A673 (cell line): Measurements from ENCODE around the gene ARL4D. TPM values are rescaled to one million over a fixed set of nuclear protein-coding genes. Genes with fewer than 3 reads are reported as not detected.

Experiments
- Bru-seq: library from RNA; stranded (reverse); fragments of 400-500 nt; gene quantifications from one replicate; lab custom pipeline; 2021; lab: Mats Ljungman, UMichigan
- BruChase-seq, 2 experiments: library from RNA; stranded (reverse); fragments of 400-500 nt; gene quantifications; one replicate each; lab custom pipeline; 2021; lab: Mats Ljungman, UMichigan
- BruUV-seq: library from RNA; stranded (reverse); fragments of 400-500 nt; replicated peaks from 2 replicates; lab custom pipeline; 2021; lab: Mats Ljungman, UMichigan
- CTCF ChIA-PET: fragments of 300-600 bp; sonication (Branson Sonifier 250); formaldehyde crosslinking; loops from one replicate; lab custom pipeline; 2022; ENCODE audit warnings: antibody characterized with exemption; lab: Charles Lee
- POLR2A ChIA-PET: fragments of 300-600 bp; sonication (Branson Sonifier 250); formaldehyde crosslinking; loops from one replicate; lab custom pipeline; 2022; ENCODE audit warnings: antibody characterized with exemption; ENCODE audit not compliant: low non-redundant PET; lab: Charles Lee
- DNase-seq: peaks from one replicate; pipeline ENCODE4 v3.0.0-alpha.2; 2015; ENCODE audit warnings: low spot score
- H3K27ac ChIP-seq: fragments of 200-600 bp; sonication (generic); 2 replicates; pipeline ENCODE4 v1.5.1; 2016; ENCODE audit warnings: mixed run types, low read depth, mild to moderate bottlenecking, mixed read lengths, antibody characterized with exemption, low read length; ENCODE audit not compliant: poor library complexity, severe bottlenecking
- H3K27me3 ChIP-seq: fragments of 200-600 bp; sonication (generic); replicated peaks from 2 replicates; pipeline ENCODE4 v1.6.1; 2017; ENCODE audit warnings: mixed run types, low read depth, mild to moderate bottlenecking, mixed read lengths, antibody characterized with exemption, low read length; ENCODE audit not compliant: insufficient read depth, poor library complexity
- H3K36me3 ChIP-seq: fragments of 200-600 bp; sonication (generic); 2 replicates; pipeline ENCODE4 v1.6.1; 2016; ENCODE audit warnings: mixed run types, mild to moderate bottlenecking, mixed read lengths, antibody characterized with exemption, low read length; ENCODE audit not compliant: insufficient read depth, poor library complexity, severe bottlenecking
- H3K4me1 ChIP-seq: fragments of 200-600 bp; sonication (generic); 2 replicates; pipeline ENCODE4 v1.6.1; 2017; ENCODE audit warnings: mixed run types, mild to moderate bottlenecking, mixed read lengths, antibody characterized with exemption, low read length; ENCODE audit not compliant: insufficient read depth, poor library complexity, severe bottlenecking
- H3K4me3 ChIP-seq: fragments of 200-600 bp; sonication (generic); 2 replicates; pipeline ENCODE4 v1.5.1; 2016; ENCODE audit warnings: low read depth, mixed run types, mild to moderate bottlenecking, mixed read lengths, low read length; ENCODE audit not compliant: poor library complexity, severe bottlenecking
- H3K9me3 ChIP-seq: fragments of 200-600 bp; sonication (generic); 2 replicates; pipeline ENCODE4 v1.6.1; 2016; ENCODE audit warnings: mixed run types, low read depth, mild to moderate bottlenecking, mixed read lengths, antibody characterized with exemption, low read length; ENCODE audit not compliant: poor library complexity, severe bottlenecking
- EZH2 ChIP-seq: fragments of 200-600 bp; sonication (generic); IDR thresholded peaks from 2 replicates; pipeline ENCODE4 v1.6.1; 2017; ENCODE audit warnings: borderline replicate concordance, low read depth, mild to moderate bottlenecking, mixed read lengths, antibody characterized with exemption, low read length; ENCODE audit not compliant: poor library complexity, severe bottlenecking
- intact Hi-C: fragments of 100-400 bp; cut with micrococcal nuclease; formaldehyde crosslinking; loops from one replicate; pipeline ENCODE4 v1.10.0; 2022; ENCODE audit not compliant: unreplicated experiment
- long read RNA-seq: library from polyadenylated mRNA; stranded (forward); transcript quantifications from one replicate; pipeline ENCODE4 v2.0.0, GENCODE V29; 2022
- total RNA-seq: library from RNA; stranded (reverse); gene quantifications from 2 replicates; pipeline ENCODE4 v1.2.3, GENCODE V29; 2021
- TF ChIP-seq, protein P1 (sequence below): fragments of 300-800, 200-600 bp; sonication (generic); conservative IDR thresholded peaks from 2 replicates; pipeline ENCODE4 v1.5.1; 2017; ENCODE audit warnings: low read depth, mild to moderate bottlenecking, antibody characterized with exemption, low read length, moderate library complexity, mixed read lengths

The ARL4D gene, protein sequence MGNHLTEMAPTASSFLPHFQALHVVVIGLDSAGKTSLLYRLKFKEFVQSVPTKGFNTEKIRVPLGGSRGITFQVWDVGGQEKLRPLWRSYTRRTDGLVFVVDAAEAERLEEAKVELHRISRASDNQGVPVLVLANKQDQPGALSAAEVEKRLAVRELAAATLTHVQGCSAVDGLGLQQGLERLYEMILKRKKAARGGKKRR
- total RNA-seq (4.3 and 5.5 TPM in 2 replicates), Bru-seq, nascent RNA (percentile 45 among the genes with signal in this experiment), BruChase-seq, experiment 1, labeled RNA remaining after a 2-hour chase (percentile 38 among the genes with signal in this experiment), BruChase-seq, experiment 2, labeled RNA remaining after a 6-hour chase (percentile 42 among the genes with signal in this experiment)
- long read RNA-seq, transcript ARL4D-201 (2 exons, 1,612 nt): major isoform, 22 of 23 reads
- long read RNA-seq, partial matches to known transcripts: 0 of 23 reads
- long read RNA-seq, other reads (novel, unspliced or antisense): 1 of 23 reads

DNA sequence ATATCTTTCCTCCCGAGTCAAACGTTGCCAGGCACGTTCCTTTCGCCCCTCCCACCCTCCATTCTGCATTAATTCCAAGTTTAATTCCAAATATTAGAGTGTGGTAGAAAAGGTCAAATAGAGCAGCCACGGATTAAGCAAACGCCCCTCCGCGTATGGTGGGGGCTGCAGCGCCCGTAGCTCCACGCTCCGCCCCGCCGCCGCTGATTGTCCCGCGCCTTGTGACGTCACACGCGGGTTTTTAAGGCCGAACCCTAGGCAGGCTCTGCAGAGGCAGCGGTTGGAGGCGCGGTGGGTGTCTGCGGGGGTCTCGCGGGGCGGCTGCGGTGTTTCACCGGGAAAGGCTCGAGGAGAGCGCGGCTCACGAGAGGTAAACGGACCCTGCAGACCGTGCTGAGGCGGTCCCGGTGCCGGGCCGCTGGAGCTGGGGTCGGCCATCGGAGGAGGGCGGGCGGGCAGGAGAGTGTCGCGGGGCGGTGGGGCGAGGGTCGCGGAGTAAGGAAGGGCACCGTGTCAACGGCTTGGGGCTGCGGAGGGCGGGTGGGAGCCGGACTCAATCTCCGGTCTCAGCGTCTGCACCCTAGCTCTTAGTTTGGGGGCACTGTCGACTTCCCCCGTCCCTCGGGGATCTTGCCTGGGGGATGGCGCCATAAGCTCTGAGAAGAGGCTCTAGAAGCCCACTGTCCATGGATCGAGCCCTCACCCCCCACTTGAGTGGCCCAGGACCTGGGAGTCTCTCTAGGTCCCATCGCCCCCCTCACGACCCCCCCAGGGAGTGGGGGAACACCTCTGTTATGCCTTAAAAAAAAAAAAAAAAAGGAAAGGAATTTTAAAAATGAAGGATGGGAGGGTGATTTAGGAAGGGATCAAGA lies at the start of gene ARL4D:
TSS of gene ARL4D (plus strand) at position 270 of the 872 bp plus-strand sequence. CDS start 740 bp downstream, outside the sequence.
- TF ChIP-seq, protein P1, sequence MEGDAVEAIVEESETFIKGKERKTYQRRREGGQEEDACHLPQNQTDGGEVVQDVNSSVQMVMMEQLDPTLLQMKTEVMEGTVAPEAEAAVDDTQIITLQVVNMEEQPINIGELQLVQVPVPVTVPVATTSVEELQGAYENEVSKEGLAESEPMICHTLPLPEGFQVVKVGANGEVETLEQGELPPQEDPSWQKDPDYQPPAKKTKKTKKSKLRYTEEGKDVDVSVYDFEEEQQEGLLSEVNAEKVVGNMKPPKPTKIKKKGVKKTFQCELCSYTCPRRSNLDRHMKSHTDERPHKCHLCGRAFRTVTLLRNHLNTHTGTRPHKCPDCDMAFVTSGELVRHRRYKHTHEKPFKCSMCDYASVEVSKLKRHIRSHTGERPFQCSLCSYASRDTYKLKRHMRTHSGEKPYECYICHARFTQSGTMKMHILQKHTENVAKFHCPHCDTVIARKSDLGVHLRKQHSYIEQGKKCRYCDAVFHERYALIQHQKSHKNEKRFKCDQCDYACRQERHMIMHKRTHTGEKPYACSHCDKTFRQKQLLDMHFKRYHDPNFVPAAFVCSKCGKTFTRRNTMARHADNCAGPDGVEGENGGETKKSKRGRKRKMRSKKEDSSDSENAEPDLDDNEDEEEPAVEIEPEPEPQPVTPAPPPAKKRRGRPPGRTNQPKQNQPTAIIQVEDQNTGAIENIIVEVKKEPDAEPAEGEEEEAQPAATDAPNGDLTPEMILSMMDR: no peak
- TF ChIP-seq EZH2: no peak
- Histone ChIP-seq H3K4me3 (peak within 1 kb of the TSS; percentile 63), H3K27ac (peak within 1 kb of the TSS; percentile 76), H3K36me3 (no peaks in the 10 kb centered on the region), H3K4me1 (no peaks in the 10 kb centered on the region), H3K9me3 (no peaks in the 10 kb centered on the region), H3K27me3 (no peaks in the 10 kb centered on the region)
- TSS peak; percentile 53 for BruUV-seq
- ChIA-PET POLR2A (interaction anchor here (0.6 to 0.7 kb wide), 4 partner anchors 8 to 13 kb away, joined by 3 to 6 read pairs (median 4); no protein-coding TSS in a partner anchor), CTCF (no interaction called here)
- DNase-seq: peak; percentile 72
- intact Hi-C loops: no loop called here

DNA sequence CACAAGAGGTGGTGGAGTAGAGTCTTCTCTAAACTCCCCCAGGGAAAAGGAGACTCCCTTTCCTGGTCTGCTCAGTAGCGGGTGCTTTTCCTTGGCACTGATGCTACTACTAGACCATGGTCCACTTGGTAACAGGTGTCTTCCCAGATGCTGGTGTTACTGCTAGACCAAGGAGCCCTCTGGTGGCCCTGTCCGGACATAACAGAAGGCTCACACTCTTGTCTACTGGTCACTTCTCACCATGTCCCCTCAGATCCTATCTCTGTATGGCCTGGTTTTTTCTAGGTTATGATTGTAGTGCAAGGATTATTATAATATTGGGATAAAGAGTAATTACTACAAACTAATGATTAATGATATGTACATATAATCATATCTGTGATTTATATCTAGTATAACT lies 49.7 kb upstream of the ARL4D start:
- BruUV-seq: no TSS peak
- Histone ChIP-seq H3K27ac (no peak overlapping the region), H3K27me3 (no peaks in the 10 kb centered on the region), H3K36me3 (no peaks in the 10 kb centered on the region), H3K4me3 (no peak overlapping the region), H3K4me1 (peaks cover 10% of the 10 kb centered on the region), H3K9me3 (no peaks in the 10 kb centered on the region)
- no peak for DNase-seq
- no peak for TF ChIP-seq EZH2
- TF ChIP-seq, protein P1: no peak
- ChIA-PET CTCF (no interaction called here), POLR2A (no interaction called here)
- intact Hi-C loops: no loop called here

GRCh38 chr17:43350888-43351361 lies 47.9 kb upstream of the ARL4D start:
- no TSS peak for BruUV-seq
- Histone ChIP-seq H3K4me1 (peaks cover 10% of the 10 kb centered on the region), H3K4me3 (no peak overlapping the region), H3K27me3 (no peaks in the 10 kb centered on the region), H3K27ac (no peak overlapping the region), H3K36me3 (no peaks in the 10 kb centered on the region), H3K9me3 (no peaks in the 10 kb centered on the region)
- ChIA-PET POLR2A (no interaction called here), CTCF (no interaction called here)
- intact Hi-C loops: no loop called here
- TF ChIP-seq EZH2: no peak
- TF ChIP-seq, protein P1: no peak
- DNase-seq: no peak
